Neural cell (in vitro differentiated cells): ENCODE measurements around the gene SF3B1.

Experiments
- POLR2AphosphoS5 ChIP-seq: IDR thresholded peaks from 2 replicates; pipeline ENCODE4 v1.6.1; 2012
- RAD21 ChIP-seq: fragments of 450-650 bp; conservative IDR thresholded peaks from 2 replicates; pipeline ENCODE4 v1.6.1; 2014; ENCODE audit warnings: antibody characterized with exemption, mild to moderate bottlenecking, moderate library complexity
- SMC3 ChIP-seq: fragments of 450-650 bp; conservative IDR thresholded peaks from 2 replicates; pipeline ENCODE4 v1.6.1; 2014; ENCODE audit warnings: antibody characterized with exemption, mild to moderate bottlenecking, moderate library complexity; ENCODE audit not compliant: poor library complexity
- TF ChIP-seq, protein P1 (sequence below): fragments of 450-650 bp; IDR thresholded peaks from 2 replicates; pipeline ENCODE4 v1.5.1; 2014; ENCODE audit warnings: antibody characterized with exemption, mild to moderate bottlenecking, moderate library complexity; ENCODE audit not compliant: poor library complexity, severe bottlenecking

DNA sequence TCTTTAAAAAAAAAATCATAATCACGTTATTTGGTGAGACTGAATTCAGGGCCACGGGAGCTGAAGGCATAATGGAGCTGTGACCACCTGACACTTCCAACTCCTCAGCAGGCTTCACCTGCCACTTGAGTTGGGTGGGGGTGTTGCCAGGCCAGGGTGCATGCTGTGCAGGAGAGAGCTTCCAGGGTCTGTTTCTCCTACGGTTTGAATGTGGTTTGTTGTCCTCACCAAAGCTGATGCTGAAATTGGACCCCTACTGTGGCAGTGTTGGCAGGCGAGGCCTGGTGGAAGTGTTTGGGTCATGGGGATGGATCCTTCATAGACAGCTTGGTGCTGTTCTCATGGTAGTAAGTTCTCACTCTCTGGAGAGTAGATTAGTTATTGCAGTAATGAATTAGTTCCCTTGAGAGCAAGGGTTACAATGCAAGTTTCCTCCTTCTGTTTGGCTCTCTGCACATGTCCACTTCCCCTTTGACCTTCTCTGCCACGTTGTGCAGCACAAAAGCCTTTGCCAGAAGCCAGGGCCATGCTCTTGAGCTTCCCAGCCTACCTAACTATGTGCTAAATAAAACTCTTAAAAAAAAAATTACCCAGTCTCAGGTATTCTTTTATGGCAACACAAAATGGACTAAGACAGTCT is 86.0 kb downstream of the SF3B1 start:
- TF ChIP-seq, protein P1, sequence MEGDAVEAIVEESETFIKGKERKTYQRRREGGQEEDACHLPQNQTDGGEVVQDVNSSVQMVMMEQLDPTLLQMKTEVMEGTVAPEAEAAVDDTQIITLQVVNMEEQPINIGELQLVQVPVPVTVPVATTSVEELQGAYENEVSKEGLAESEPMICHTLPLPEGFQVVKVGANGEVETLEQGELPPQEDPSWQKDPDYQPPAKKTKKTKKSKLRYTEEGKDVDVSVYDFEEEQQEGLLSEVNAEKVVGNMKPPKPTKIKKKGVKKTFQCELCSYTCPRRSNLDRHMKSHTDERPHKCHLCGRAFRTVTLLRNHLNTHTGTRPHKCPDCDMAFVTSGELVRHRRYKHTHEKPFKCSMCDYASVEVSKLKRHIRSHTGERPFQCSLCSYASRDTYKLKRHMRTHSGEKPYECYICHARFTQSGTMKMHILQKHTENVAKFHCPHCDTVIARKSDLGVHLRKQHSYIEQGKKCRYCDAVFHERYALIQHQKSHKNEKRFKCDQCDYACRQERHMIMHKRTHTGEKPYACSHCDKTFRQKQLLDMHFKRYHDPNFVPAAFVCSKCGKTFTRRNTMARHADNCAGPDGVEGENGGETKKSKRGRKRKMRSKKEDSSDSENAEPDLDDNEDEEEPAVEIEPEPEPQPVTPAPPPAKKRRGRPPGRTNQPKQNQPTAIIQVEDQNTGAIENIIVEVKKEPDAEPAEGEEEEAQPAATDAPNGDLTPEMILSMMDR = no peak
- TF ChIP-seq RAD21 (no peak), SMC3 (no peak), POLR2AphosphoS5 (no peak)
